CD4-positive, alpha-beta T cell treated with Interleukin-10 for 1 hour (primary cell): Measurements from ENCODE around the gene SP4.

ENCODE experiments used
- DNase-seq: peaks from one replicate; pipeline ENCODE4 v3.0.0-alpha.2; 2020

The SP4 gene

GRCh38 chr7:21427871-21428658, at the start of gene SP4:
SP4 (plus strand) TSS chr7:21428083; CDS start chr7:21428252, 169 bp downstream.
- DNase-seq: peak; percentile 96

- peak; percentile 33 for DNase-seq
Measured at GRCh38 chr7:21383227-21384220, 44.4 kb upstream of the SP4 start.

- DNase-seq: no peak
Measured at GRCh38 chr7:21393937-21394336, 33.9 kb upstream of the SP4 start.

- no peak for DNase-seq
Measured at GRCh38 chr7:21401944-21402343, 25.9 kb upstream of the SP4 start.

- no peak for DNase-seq
Measured at GRCh38 chr7:21407796-21408480, 19.9 kb upstream of the SP4 start.

- DNase-seq: no peak
Measured at GRCh38 chr7:21408481-21408820, 19.4 kb upstream of the SP4 start.

GRCh38 chr7:21412410-21412851, 15.5 kb upstream of the SP4 start:
- peak; percentile 46 for DNase-seq

GRCh38 chr7:21412957-21413356, 14.9 kb upstream of the SP4 start:
- no peak for DNase-seq

DNA sequence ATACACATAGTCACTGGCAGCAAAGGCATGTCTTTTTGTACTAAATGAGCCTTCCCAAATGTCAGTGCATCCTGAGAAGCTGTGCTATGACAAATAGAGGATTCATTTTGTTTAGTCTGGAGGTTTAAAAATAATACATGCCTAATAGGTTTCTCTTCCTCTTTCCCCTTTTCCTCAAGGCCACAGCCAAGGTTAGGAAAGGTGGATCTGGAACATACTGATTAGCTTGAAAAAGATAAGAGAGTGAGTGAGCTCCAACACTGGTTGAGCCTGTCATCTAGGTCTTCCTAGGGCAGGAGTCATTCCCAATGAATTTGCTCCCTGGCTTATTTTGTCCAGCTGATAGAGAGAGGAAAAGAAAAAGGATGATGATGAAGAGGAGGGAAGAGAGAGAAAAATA, 14.4 kb upstream of the SP4 start:
- no peak for DNase-seq

DNA sequence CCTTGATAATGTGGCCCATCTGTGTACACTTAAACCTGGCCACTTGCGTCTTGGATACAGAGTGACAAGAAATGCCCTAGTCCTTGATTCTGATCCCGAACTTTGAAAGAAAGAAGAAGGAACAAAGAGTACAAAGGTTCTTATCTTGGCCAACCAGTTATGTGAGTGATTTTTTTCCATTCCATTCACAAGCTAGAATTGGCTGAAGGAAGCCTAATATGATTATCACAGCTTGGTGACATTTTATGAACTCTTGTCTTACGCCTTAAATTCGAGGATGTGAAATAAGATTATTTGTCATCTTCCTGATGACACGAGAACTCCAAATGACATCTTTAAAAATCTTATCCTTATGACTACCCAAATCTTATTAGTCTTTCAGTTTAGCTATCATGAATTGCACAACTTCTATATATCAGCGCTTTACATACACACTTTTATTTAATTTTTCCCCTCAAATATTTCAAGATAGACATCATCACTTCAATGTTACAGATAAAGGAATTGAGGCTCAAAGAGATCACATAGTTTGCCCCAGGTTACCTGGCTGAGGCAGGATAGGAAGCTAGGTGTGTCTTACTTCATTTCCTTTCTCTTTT, 13.0 kb upstream of the SP4 start:
- DNase-seq: no peak

GRCh38 chr7:21417647-21418046, 10.2 kb upstream of the SP4 start:
- no peak for DNase-seq

DNA sequence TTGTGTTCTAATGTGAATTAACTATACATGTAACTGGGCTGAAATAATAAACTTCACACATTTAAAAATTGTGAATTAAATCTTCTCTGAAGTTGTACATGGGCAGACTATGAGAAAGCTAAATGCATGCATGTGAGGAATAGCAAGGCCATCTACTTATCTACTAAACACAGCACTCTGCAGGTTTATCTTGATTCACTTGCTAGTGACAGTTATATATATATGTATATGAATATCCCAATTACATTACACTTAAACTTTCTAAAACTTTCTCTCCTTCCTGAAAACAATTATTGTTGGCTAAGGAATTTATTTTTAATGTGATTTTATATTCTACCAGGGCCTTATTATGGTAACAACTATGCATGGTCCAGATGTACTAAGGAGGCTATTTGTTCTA, 5.1 kb upstream of the SP4 start:
- DNase-seq: no peak

DNA sequence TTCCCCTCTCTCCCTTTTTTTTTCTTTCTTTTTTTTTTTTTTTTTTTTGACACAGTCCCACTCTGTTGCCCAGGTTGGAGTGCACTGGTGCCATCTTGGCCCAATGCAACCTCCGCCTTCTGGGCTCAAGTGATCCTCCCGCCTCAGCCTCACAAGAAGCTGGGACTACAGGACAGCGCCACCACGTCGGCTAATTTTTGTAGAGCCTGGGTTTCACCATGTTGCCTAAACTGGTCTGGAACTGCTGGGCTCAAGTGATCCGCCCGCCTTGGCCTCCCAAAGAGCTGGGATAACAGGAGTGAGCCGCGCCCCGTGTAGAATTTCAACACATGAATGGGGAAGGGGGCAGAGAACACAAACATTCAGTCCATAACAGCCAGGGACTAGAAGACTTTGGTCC, 2.6 kb upstream of the SP4 start:
- no peak for DNase-seq

- DNase-seq: no peak
Measured at GRCh38 chr7:21426286-21427181, 1.3 kb upstream of the SP4 start.

DNA sequence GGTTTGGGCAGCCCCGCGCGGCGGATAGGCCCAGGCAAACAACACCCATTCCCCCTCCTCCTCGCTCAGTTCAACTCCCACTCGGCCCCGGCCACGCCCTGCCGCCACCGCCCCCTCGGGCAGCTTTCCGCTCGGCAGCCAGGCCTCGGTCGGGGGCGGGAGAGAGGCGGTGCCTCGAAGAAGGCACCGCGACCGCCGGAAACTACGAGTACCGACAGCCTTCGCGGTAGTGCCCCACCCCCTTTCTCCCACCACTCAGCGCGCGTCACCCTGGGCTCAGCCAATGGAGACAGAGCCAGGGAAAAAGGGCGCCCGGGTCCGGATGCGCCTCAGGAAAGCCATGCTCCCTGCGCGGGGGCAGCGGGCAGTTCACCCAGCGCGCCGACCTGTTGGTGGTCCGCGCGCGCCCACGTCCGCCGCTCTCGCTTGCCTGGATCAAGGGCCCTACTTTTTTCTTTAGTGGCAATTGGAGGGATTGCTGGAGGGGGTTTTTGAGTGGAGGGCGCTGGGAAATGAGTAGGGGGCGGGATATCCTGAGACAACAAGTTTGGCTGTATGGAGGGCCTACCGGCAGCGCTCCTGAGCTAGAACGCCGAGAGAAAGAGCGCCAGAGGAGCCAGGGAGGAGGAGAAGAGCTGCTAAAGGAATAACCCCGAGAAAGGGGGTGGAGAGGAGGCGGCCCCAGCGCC, 557 bp upstream of the SP4 start:
- DNase-seq: peak; percentile 99

DNA sequence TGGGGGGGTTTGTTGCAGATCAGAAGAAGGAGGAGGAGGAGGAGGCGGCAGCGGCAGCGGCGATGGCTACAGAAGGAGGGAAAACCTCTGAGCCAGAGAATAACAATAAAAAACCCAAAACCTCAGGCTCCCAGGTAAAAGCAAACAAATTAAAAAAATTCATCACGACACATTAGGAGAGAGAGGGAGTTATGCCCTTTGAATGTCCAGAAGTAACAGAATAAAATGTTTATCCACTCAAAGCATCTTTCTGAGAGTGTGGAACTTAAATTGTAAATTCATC, 717 bp downstream of the SP4 start:
- no peak for DNase-seq

- DNase-seq: no peak
Measured at GRCh38 chr7:21429021-21429420, 1.1 kb downstream of the SP4 start.

DNA sequence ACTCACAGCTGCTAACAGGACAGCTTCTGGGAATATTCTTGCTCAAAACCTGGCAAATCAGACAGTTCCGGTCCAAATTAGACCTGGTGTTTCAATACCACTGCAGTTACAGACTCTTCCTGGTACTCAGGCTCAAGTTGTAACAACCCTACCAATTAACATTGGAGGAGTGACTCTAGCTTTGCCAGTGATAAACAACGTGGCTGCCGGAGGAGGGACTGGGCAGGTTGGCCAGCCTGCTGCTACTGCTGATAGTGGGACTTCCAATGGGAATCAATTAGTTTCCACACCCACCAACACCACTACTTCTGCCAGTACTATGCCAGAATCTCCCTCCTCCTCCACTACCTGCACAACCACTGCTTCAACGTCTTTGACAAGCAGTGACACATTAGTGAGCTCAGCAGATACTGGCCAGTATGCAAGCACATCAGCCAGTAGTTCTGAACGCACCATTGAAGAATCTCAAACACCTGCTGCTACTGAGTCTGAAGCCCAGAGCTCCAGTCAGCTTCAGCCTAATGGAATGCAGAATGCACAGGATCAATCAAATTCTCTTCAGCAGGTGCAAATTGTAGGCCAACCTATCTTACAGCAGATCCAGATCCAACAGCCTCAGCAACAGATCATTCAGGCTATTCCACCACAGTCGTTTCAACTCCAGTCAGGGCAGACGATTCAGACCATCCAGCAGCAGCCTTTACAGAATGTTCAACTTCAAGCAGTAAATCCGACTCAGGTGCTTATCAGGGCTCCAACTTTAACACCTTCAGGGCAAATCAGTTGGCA, 2.1 kb downstream of the SP4 start:
- DNase-seq: no peak

DNA sequence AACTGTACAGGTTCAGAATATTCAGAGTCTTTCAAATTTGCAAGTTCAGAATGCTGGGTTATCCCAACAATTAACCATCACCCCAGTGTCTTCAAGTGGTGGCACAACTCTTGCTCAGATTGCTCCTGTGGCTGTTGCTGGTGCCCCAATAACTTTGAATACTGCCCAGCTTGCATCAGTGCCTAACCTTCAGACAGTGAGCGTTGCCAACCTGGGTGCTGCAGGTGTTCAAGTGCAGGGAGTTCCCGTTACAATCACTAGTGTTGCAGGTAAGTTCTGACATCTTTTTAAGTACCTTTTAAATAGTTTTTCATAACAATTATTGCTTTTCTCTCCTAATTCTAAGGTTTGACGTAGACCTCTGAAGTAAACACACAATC, 2.7 kb downstream of the SP4 start:
- DNase-seq: no peak

GRCh38 chr7:21443149-21443841, 15.4 kb downstream of the SP4 start:
- no peak for DNase-seq
